Activated T-cell treated with anti-CD3 and anti-CD28 coated beads for 1 hour (primary cell): ENCODE results near the gene SPTBN1.
"Not testable (repeated sequence)": the region's sequence is repeated elsewhere in the genome, so short reads cannot be mapped to it uniquely, and the experiment has no call there.

Experiments
- DNase-seq: peaks from one replicate; pipeline ENCODE4 v3.0.0-alpha.2; 2020; ENCODE audit warnings: low read depth

Gene SPTBN1

GRCh38 chr2:54528311-54528955, 72.3 kb downstream of the SPTBN1 start:
- no peak for DNase-seq

GRCh38 chr2:54529518-54529917, 73.4 kb downstream of the SPTBN1 start:
- not testable (repeated sequence) for DNase-seq

- DNase-seq = no peak
Measured at GRCh38 chr2:54529935-54530334, 73.8 kb downstream of the SPTBN1 start.

- no peak for DNase-seq
Measured at GRCh38 chr2:54531558-54531957, 75.4 kb downstream of the SPTBN1 start.

GRCh38 chr2:54534221-54534620, 78.1 kb downstream of the SPTBN1 start:
- DNase-seq = no peak

GRCh38 chr2:54534625-54535024, 78.5 kb downstream of the SPTBN1 start:
- DNase-seq = no peak

GRCh38 chr2:54535599-54536195, 79.6 kb downstream of the SPTBN1 start:
- no peak for DNase-seq

- no peak for DNase-seq
Measured at GRCh38 chr2:54536720-54537119, 80.6 kb downstream of the SPTBN1 start.

GRCh38 chr2:54538537-54538936, 82.4 kb downstream of the SPTBN1 start:
- DNase-seq = no peak

GRCh38 chr2:54539683-54540082, 83.6 kb downstream of the SPTBN1 start:
- DNase-seq = no peak

GRCh38 chr2:54540194-54540593, 84.1 kb downstream of the SPTBN1 start:
- DNase-seq = no peak

GRCh38 chr2:54541995-54542394, 85.9 kb downstream of the SPTBN1 start:
- no peak for DNase-seq

- no peak for DNase-seq
Measured at GRCh38 chr2:54543733-54544396, 87.7 kb downstream of the SPTBN1 start.

GRCh38 chr2:54545702-54546450, 89.7 kb downstream of the SPTBN1 start:
- no peak for DNase-seq

GRCh38 chr2:54546518-54546917, 90.4 kb downstream of the SPTBN1 start:
- DNase-seq = no peak

- no peak for DNase-seq
Measured at GRCh38 chr2:54546923-54547720, 91.0 kb downstream of the SPTBN1 start.

GRCh38 chr2:54549430-54549829, 93.3 kb downstream of the SPTBN1 start:
- no peak for DNase-seq

- no peak for DNase-seq
Measured at GRCh38 chr2:54549917-54550518, 93.9 kb downstream of the SPTBN1 start.

GRCh38 chr2:54550547-54550946, 94.4 kb downstream of the SPTBN1 start:
- no peak for DNase-seq

- no peak for DNase-seq
Measured at GRCh38 chr2:54551123-54551756, 95.1 kb downstream of the SPTBN1 start.

- no peak for DNase-seq
Measured at GRCh38 chr2:54553075-54553474, 96.9 kb downstream of the SPTBN1 start.
